ENCODE measurements around the gene RAP2B.

GRCh38 chr3:153209596-153209995, 47.6 kb downstream of the RAP2B start:
- no peak for TF ChIP-seq CTCF (IDR thresholded peaks at IDR 0.05)
- no peak for TF ChIP-seq EZH2 (IDR thresholded peaks at IDR 0.05; ENCODE audit: borderline replicate concordance, insufficient read depth, low read depth, low read length, poor library complexity, severe bottlenecking)

All from B cell (primary cell).